Right lobe of liver (tissue), 4 donors: Measurements from ENCODE around the gene PSMD3.
"Not testable (repeated sequence)": the region's sequence is repeated elsewhere in the genome, so short reads cannot be mapped to it uniquely, and the experiment has no call there.

ENCODE experiments used
- CTCF ChIP-seq, 4 donors: fragments of 200-600 bp in 3 of 4; fragments of 450-650 bp in 1 of 4; IDR thresholded peaks; one replicate each; pipeline versions ENCODE4 v1.5.1 to v1.8.0; 2016 to 2022; ENCODE audit warnings: antibody characterized with exemption in 4 of 4, mild to moderate bottlenecking in 2 of 4
- POLR2A ChIP-seq: fragments of 450-650 bp; IDR thresholded peaks from one replicate; pipeline ENCODE4 v1.6.1; 2017; ENCODE audit warnings: antibody characterized with exemption, mild to moderate bottlenecking
- donor health status: DM: no; HTN: no; CAD: no.
- donor health status: DM: no; HTN: no; CAD: no.
- donor health status: DM: no; HTN: yes; CAD: no.

- TF ChIP-seq POLR2A; CTCF (IDR thresholded peaks at IDR 0.05): not testable (repeated sequence)
Measured at GRCh38 chr17:40001335-40001734, 20.7 kb downstream of the PSMD3 start.
